Panc1 (cell line): ENCODE data around the gene ADGRV1. TPM values are rescaled to one million over a fixed set of nuclear protein-coding genes. Genes with fewer than 3 reads are reported as not detected.

ENCODE experiments used
- ATAC-seq: fragments of 200-7000 bp; cut with Tn5 transposase; 2 replicates; pipeline ENCODE4 v1.9.1; 2020; ENCODE audit warnings: mild to moderate bottlenecking, moderate library complexity
- BruUV-seq: library from RNA; stranded (reverse); fragments of 400-500 nt; replicated peaks from 2 replicates; lab custom pipeline; 2021; lab: Mats Ljungman, UMichigan
- CTCF ChIA-PET: fragments of 300-600 bp; sonication (Branson Sonifier 250); formaldehyde crosslinking; loops from one replicate; lab custom pipeline; 2022; ENCODE audit warnings: antibody characterized with exemption; lab: Charles Lee
- POLR2A ChIA-PET: fragments of 300-600 bp; sonication (Branson Sonifier 250); formaldehyde crosslinking; loops from one replicate; lab custom pipeline; 2022; ENCODE audit warnings: antibody characterized with exemption; lab: Charles Lee
- DNase-seq: peaks from one replicate; pipeline ENCODE4 v3.0.0-alpha.2; 2010; ENCODE audit warnings: low read depth, low spot score
- H3K27ac ChIP-seq: 2 replicates; pipeline ENCODE4 v1.5.1; 2011; ENCODE audit warnings: mild to moderate bottlenecking, low read length, inconsistent platforms
- H3K27me3 ChIP-seq: fragments of 200-500 bp; sonication (Bioruptor generic); 2 replicates; pipeline ENCODE4 v1.6.0; 2014; ENCODE audit warnings: low read length, inconsistent platforms; ENCODE audit not compliant: control insufficient read depth, insufficient read depth
- H3K36me3 ChIP-seq: fragments of 200-500 bp; sonication (Bioruptor generic); 2 replicates; pipeline ENCODE4 v1.5.1; 2014; ENCODE audit warnings: inconsistent platforms, mild to moderate bottlenecking, low read length, moderate library complexity; ENCODE audit not compliant: control insufficient read depth, insufficient read depth
- H3K4me1 ChIP-seq: 2 replicates; pipeline ENCODE4 v1.5.1; 2011; ENCODE audit warnings: inconsistent platforms, mild to moderate bottlenecking, low read length, moderate library complexity; ENCODE audit not compliant: control insufficient read depth, insufficient read depth
- H3K4me3 ChIP-seq, 2 experiments: 2 replicates each; pipeline ENCODE4 v1.5.1; 2011 to 2012; ENCODE audit warnings: low read depth in 2 of 2, low read length in 2 of 2, mild to moderate bottlenecking in 2 of 2, inconsistent platforms in 1 of 2, moderate library complexity in 1 of 2
- H3K9me3 ChIP-seq: fragments of 200-500 bp; sonication (Bioruptor generic); 2 replicates; pipeline ENCODE4 v1.5.1; 2014; ENCODE audit warnings: low read depth, mild to moderate bottlenecking, inconsistent platforms, low read length, moderate library complexity; ENCODE audit not compliant: control insufficient read depth, insufficient read depth
- POLR2AphosphoS5 ChIP-seq: IDR thresholded peaks from 2 replicates; pipeline ENCODE4 v1.6.1; 2012; ENCODE audit warnings: mild to moderate bottlenecking, low read depth, low read length, moderate library complexity
- SIN3A ChIP-seq: IDR thresholded peaks from 2 replicates; pipeline ENCODE4 v1.6.1; 2012; ENCODE audit warnings: low read depth, mild to moderate bottlenecking, low read length, moderate library complexity, borderline replicate concordance; ENCODE audit not compliant: insufficient read depth
- TCF7L2 ChIP-seq: IDR thresholded peaks from 2 replicates; pipeline ENCODE4 v1.6.1; 2011; ENCODE audit warnings: mild to moderate bottlenecking, low read depth, low read length, inconsistent platforms
- in situ Hi-C: cut with HindIII; loops from 2 replicates; pipeline ENCODE4 v1.10.0; 2016; ENCODE audit warnings: low sequenced_read_pairs, low pct_unique_long_range_greater_than_20kb
- intact Hi-C: fragments of 100-400 bp; cut with micrococcal nuclease; formaldehyde crosslinking; loops from one replicate; pipeline ENCODE4 v1.10.0; 2022; ENCODE audit not compliant: unreplicated experiment
- total RNA-seq: library from RNA; stranded (reverse); gene quantifications from one replicate; pipeline ENCODE4 v1.2.1, GENCODE V29; 2021; ENCODE audit not compliant: unreplicated experiment
- TF ChIP-seq, protein P1 (sequence below): fragments of 450-650 bp; IDR thresholded peaks from 2 replicates; pipeline ENCODE4 v1.5.1; 2017; ENCODE audit warnings: mild to moderate bottlenecking
- TF ChIP-seq, protein P2 (sequence below), 2 experiments: IDR thresholded peaks; 2 replicates each; pipeline ENCODE4 v1.6.1; 2011 to 2012; ENCODE audit warnings: low read depth in 2 of 2, control low read depth in 1 of 2, low read length in 1 of 2, mild to moderate bottlenecking in 1 of 2, moderate library complexity in 1 of 2; ENCODE audit not compliant: insufficient read depth in 1 of 2

ADGRV1 gene
- total RNA-seq, 1 experiment from 2014 or later = 0.49 TPM

DNA sequence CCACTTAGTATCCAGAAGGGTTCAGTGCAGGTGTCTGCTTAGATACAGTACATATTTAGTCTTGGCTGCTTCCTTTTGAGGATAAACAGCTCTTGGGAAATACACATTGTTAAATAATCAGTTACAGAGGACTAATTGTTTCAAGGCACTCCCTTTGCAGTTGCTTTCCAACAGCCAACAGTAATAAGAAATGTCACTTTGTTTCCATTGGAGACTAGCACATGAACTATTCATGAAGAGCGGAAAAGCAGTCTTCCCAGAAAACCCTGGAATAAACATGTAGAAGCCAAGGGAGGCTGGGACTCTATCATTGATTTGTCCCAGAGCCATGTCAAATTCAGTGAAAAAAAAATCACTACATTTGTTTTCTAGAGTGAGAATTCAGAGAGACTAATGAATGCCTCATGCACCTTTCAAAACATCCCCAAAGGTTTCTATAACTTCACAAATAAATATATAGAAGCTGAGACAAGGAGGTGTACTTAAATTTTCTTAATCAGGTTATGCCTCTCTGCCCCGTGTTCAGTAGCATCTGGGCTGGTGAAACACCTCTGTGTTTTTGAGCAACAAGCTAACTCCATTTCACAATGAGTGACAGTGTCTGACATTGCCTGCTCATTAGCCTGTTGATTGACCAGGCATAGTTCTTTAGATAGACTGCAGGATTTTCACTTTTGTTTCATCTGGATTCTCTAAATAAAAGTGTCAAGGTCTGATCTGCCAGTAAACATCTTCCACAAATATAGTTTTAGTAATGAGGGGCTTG lies 553.1 kb downstream of the ADGRV1 start:
- H3K36me3 ChIP-seq = no peaks in the 10 kb centered on the region
- in situ Hi-C loops = no loop called here
- CTCF ChIA-PET = no interaction called here
- no peaks in the 10 kb centered on the region for H3K4me1 ChIP-seq
- POLR2A ChIA-PET = no interaction called here
- no peaks in the 10 kb centered on the region for H3K27me3 ChIP-seq
- DNase-seq (no peak), ATAC-seq (no peak)
- no peak overlapping the region for H3K4me3 ChIP-seq
- intact Hi-C loops = no loop called here
- TF ChIP-seq, protein P1, sequence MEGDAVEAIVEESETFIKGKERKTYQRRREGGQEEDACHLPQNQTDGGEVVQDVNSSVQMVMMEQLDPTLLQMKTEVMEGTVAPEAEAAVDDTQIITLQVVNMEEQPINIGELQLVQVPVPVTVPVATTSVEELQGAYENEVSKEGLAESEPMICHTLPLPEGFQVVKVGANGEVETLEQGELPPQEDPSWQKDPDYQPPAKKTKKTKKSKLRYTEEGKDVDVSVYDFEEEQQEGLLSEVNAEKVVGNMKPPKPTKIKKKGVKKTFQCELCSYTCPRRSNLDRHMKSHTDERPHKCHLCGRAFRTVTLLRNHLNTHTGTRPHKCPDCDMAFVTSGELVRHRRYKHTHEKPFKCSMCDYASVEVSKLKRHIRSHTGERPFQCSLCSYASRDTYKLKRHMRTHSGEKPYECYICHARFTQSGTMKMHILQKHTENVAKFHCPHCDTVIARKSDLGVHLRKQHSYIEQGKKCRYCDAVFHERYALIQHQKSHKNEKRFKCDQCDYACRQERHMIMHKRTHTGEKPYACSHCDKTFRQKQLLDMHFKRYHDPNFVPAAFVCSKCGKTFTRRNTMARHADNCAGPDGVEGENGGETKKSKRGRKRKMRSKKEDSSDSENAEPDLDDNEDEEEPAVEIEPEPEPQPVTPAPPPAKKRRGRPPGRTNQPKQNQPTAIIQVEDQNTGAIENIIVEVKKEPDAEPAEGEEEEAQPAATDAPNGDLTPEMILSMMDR = no peak
- no peak for TF ChIP-seq POLR2AphosphoS5
- TF ChIP-seq, protein P2, sequence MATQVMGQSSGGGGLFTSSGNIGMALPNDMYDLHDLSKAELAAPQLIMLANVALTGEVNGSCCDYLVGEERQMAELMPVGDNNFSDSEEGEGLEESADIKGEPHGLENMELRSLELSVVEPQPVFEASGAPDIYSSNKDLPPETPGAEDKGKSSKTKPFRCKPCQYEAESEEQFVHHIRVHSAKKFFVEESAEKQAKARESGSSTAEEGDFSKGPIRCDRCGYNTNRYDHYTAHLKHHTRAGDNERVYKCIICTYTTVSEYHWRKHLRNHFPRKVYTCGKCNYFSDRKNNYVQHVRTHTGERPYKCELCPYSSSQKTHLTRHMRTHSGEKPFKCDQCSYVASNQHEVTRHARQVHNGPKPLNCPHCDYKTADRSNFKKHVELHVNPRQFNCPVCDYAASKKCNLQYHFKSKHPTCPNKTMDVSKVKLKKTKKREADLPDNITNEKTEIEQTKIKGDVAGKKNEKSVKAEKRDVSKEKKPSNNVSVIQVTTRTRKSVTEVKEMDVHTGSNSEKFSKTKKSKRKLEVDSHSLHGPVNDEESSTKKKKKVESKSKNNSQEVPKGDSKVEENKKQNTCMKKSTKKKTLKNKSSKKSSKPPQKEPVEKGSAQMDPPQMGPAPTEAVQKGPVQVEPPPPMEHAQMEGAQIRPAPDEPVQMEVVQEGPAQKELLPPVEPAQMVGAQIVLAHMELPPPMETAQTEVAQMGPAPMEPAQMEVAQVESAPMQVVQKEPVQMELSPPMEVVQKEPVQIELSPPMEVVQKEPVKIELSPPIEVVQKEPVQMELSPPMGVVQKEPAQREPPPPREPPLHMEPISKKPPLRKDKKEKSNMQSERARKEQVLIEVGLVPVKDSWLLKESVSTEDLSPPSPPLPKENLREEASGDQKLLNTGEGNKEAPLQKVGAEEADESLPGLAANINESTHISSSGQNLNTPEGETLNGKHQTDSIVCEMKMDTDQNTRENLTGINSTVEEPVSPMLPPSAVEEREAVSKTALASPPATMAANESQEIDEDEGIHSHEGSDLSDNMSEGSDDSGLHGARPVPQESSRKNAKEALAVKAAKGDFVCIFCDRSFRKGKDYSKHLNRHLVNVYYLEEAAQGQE (IDR thresholded peaks at IDR 0.05; ENCODE audit: insufficient read depth in 1 of 2, low read depth in 2 of 2, low read length in 1 of 2) = no peak
- TF ChIP-seq SIN3A = no peak
- BruUV-seq = no TSS peak
- H3K27ac ChIP-seq = no peak overlapping the region
- H3K9me3 ChIP-seq = no peaks in the 10 kb centered on the region; the same call in 1 of the 2 replicates

DNA sequence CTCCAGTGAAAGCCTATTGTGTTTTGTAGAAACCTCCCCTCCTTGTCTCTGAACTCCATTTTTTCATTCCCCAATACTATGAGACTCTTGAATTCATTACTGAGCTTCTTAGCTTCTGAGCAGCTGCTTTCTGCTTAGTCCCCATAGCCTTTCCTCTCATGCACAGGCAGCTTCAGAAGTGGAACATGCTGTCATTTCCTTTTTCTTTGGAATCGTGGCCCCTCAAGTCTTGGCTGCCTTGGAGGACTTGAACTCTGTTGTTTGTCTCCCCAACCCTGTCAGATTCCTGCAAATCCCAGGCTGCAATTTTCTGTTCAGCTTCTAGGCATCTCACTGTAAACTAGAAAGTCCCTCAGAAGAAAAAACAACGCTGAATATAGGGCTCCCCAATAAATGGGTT lies 556.1 kb downstream of the ADGRV1 start:
- ATAC-seq = no peak

More for the DNA sequence above, 556.1 kb downstream of the ADGRV1 start:
- Histone ChIP-seq H3K9me3 (no peaks in the 10 kb centered on the region), H3K36me3 (no peaks in the 10 kb centered on the region), H3K27ac (no peak overlapping the region), H3K27me3 (no peaks in the 10 kb centered on the region), H3K4me1 (no peaks in the 10 kb centered on the region), H3K4me3 (no peak overlapping the region)
- CTCF ChIA-PET = no interaction called here
- BruUV-seq = no TSS peak
- TF ChIP-seq POLR2AphosphoS5 = no peak
- TF ChIP-seq TCF7L2 = no peak
- no peak for TF ChIP-seq SIN3A
- TF ChIP-seq, protein P2 (IDR thresholded peaks at IDR 0.05; ENCODE audit: insufficient read depth in 1 of 2, low read depth in 2 of 2, low read length in 1 of 2) = no peak
- TF ChIP-seq, protein P1 = no peak
- POLR2A ChIA-PET = no interaction called here
- in situ Hi-C loops (no loop called here), intact Hi-C loops (no loop called here)
- DNase-seq = no peak
